Measurements from ENCODE around the gene USP36.

GRCh38 chr17:78746263-78746948, 94.2 kb downstream of the USP36 start:
- TF ChIP-seq, protein P1, sequence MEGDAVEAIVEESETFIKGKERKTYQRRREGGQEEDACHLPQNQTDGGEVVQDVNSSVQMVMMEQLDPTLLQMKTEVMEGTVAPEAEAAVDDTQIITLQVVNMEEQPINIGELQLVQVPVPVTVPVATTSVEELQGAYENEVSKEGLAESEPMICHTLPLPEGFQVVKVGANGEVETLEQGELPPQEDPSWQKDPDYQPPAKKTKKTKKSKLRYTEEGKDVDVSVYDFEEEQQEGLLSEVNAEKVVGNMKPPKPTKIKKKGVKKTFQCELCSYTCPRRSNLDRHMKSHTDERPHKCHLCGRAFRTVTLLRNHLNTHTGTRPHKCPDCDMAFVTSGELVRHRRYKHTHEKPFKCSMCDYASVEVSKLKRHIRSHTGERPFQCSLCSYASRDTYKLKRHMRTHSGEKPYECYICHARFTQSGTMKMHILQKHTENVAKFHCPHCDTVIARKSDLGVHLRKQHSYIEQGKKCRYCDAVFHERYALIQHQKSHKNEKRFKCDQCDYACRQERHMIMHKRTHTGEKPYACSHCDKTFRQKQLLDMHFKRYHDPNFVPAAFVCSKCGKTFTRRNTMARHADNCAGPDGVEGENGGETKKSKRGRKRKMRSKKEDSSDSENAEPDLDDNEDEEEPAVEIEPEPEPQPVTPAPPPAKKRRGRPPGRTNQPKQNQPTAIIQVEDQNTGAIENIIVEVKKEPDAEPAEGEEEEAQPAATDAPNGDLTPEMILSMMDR (IDR thresholded peaks at IDR 0.05): no peak
- TF ChIP-seq POLR2A (IDR thresholded peaks at IDR 0.05) (no peak), POLR2AphosphoS5 (IDR thresholded peaks at IDR 0.05) (no peak)
